GM12875 (cell line): ENCODE measurements around the gene SLC20A1.

Experiments used
- H3K4me3 ChIP-seq: one replicate; pipeline ENCODE4 v1.5.1; 2011; ENCODE audit warnings: low read depth, low read length, control low read depth
- TF ChIP-seq, protein P1 (sequence below): IDR thresholded peaks from 2 replicates; pipeline ENCODE4 v1.5.1; 2011; ENCODE audit warnings: low read depth, mild to moderate bottlenecking, control low read depth, inconsistent platforms, low read length, moderate library complexity, borderline replicate concordance; ENCODE audit not compliant: insufficient read depth

Gene SLC20A1

DNA sequence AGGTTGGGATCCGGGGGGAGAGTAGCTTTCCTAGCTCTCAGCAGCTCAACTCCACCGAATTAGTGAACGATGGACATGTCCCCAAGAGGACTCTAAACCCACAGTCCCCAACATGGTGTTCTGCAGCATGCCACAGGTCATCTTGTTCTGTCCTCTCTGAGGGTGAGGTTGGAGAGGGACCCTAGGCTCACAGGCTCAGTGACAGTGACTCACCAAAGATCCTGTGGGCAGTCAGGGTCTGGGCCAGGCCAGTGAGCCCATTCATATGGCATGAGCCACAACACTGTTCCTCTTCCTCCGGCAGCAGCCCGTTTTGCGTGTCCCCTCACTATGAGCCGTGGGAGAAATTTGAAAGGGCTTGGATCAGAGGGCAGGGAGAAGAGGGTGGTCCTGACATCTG, 2.8 kb upstream of the SLC20A1 start:
- no peak overlapping the region for H3K4me3 ChIP-seq
- TF ChIP-seq, protein P1, sequence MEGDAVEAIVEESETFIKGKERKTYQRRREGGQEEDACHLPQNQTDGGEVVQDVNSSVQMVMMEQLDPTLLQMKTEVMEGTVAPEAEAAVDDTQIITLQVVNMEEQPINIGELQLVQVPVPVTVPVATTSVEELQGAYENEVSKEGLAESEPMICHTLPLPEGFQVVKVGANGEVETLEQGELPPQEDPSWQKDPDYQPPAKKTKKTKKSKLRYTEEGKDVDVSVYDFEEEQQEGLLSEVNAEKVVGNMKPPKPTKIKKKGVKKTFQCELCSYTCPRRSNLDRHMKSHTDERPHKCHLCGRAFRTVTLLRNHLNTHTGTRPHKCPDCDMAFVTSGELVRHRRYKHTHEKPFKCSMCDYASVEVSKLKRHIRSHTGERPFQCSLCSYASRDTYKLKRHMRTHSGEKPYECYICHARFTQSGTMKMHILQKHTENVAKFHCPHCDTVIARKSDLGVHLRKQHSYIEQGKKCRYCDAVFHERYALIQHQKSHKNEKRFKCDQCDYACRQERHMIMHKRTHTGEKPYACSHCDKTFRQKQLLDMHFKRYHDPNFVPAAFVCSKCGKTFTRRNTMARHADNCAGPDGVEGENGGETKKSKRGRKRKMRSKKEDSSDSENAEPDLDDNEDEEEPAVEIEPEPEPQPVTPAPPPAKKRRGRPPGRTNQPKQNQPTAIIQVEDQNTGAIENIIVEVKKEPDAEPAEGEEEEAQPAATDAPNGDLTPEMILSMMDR: no peak

DNA sequence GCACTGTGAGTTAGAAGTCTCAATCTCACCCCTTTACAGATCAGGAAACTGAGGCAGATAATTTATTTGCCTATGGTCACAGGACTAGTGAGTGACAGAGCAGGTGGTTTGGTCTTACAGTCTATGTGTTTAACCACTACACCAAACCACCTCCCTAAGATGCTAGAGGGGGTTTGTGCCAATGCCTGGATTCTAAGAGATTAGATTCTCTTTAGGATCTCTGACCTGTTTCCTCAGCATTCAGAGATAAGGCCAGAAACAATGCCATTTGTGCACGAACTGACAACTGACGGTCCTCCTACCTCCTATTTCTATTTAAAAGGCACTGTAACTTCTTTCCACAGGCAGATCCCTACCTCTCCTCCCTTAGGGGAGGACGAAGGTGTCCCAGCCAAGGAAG, 2.3 kb upstream of the SLC20A1 start:
- TF ChIP-seq, protein P1: no peak
- no peak overlapping the region for H3K4me3 ChIP-seq

DNA sequence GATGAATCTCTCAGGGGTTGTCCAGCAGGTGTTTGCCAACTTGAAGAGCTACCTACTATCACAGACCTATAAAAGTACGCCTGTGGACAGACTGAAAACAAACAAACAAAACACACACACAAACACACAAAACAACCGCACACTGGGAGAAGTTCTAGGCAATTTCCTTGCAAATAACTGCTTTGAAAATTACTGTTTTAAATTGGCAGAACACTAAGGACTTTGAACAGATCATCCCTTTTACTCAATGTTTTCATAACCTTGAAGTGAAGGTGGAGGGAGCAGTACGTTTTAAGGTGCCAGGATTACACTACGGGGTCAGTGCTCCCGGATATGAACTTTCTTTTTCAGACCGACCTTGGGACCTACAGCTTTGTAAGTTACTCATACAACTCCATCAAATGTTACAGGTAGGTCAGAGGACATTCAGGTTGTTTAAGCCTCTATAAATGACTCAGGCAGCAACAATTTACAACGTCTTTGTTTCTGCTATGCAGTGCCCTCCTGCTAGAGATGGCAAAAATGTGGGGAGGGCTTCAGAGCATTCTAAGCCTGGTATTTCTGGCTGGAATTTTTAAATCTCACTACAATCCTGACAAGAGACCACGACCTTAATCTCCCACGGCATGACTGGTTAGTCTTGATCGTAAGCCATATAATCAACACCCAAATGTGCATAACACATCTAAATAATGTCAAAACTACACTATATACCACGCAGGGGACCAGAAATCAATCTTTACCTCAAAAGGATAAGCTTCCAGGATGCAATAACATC, 1.4 kb upstream of the SLC20A1 start:
- TF ChIP-seq, protein P1: no peak
- no peak overlapping the region for H3K4me3 ChIP-seq

DNA sequence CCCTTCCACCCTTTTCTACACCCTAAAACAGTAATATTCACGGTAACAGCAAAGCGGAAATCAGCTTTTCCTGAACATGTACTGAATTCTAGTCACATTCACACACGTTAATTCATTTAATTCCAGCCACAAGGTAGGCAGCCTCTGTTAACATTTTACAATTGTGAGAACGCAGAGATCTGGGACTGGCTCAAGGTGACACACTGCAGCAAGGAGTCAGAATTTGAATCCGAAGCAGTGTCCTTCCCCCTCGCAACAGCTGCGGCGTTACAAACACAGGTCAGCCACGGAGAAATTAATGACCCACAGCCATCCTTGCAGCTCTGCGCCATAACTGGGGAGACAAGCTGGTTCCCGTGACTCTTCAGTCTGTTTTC, 818 bp upstream of the SLC20A1 start:
- TF ChIP-seq, protein P1: no peak
- H3K4me3 ChIP-seq: peak overlapping the region; percentile 59

DNA sequence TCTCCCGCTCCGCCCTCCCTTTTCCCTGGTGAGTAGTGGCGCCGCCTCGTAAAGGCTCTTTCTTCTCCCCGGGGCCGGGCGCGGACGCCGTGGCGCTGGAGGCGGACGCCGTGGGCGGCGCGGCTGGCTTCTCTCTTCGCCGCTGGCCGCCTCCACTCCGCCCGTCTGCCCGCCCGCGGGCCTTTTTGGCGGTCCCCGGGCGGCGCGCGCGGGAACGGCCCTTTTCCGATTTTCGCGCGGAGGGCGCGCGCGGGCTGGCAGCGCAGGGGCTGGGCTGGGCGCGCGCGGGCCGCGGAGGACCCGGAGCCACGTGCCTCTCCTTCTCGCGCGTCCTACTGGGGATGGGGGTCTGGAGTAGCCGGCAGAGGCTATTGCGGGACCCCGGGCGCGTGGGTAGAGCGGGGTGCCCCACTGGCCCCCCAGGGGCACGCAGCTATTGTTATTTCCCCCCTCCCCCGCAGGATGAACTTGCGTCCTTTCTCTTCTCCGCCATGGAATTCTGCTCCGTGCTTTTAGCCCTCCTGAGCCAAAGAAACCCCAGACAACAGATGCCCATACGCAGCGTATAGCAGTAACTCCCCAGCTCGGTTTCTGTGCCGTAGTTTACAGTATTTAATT, 472 bp downstream of the SLC20A1 start:
- H3K4me3 ChIP-seq: peak overlapping the region; percentile 84
- TF ChIP-seq, protein P1: no peak

DNA sequence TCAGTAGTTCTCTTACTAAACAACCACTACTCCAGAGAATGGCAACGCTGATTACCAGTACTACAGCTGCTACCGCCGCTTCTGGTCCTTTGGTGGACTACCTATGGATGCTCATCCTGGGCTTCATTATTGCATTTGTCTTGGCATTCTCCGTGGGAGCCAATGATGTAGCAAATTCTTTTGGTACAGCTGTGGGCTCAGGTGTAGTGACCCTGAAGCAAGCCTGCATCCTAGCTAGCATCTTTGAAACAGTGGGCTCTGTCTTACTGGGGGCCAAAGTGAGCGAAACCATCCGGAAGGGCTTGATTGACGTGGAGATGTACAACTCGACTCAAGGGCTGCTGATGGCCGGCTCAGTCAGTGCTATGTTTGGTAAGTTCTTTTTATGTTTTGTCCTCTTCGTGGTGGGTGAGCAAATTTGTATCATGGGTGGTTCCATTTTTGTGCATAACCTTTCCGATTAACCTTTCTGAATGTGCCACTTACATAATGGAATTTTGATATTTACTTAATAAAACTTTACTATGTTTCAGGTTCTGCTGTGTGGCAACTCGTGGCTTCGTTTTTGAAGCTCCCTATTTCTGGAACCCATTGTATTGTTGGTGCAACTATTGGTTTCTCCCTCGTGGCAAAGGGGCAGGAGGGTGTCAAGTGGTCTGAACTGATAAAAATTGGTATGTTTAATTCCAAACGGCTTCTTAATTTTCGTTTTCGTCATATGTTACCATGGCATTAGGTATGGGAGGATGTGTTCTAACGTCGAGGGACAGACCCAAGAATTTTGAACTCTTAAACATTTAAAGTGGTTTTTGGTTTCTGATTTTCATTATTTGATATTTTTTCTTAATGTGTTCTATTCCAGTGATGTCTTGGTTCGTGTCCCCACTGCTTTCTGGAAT, 1.3 kb downstream of the SLC20A1 start:
- TF ChIP-seq, protein P1: no peak
- H3K4me3 ChIP-seq: peak overlapping the region; percentile 84
